ENCODE results near the gene SIPA1L2. TPM values are rescaled to one million over a fixed set of nuclear protein-coding genes. Genes with fewer than 3 reads are reported as not detected.

SIPA1L2 gene
- total and polyA plus RNA-seq, 2 donors (not counting 1 experiment from before 2014, with no cell fraction given), result 0.39 to 2.0 TPM

- Histone ChIP-seq H4K20me1 (ENCODE audit: control insufficient read depth, extremely low read depth, insufficient read depth, low read length) (no peaks in the 10 kb centered on the region), H3K4me1 (ENCODE audit: control insufficient read depth, extremely low read depth, insufficient read depth, low read length) (no peaks in the 10 kb centered on the region), H3K9me3 (ENCODE audit: control insufficient read depth, insufficient read depth, low read depth, low read length) (no peaks in the 10 kb centered on the region), H3K4me2 (ENCODE audit: extremely low read depth, insufficient read depth, low read length) (no peak overlapping the region), H3K4me3 (replicated peaks in 1 of 4; ENCODE audit: control extremely low read depth in 1 of 4, insufficient read depth in 1 of 4, low read depth in 3 of 4, low read length in 4 of 4) (no peak overlapping the region), H3K9ac (ENCODE audit: insufficient read depth, low read length) (no peak overlapping the region), H3K27me3 (ENCODE audit: control insufficient read depth, insufficient read depth, low read length) (no peaks in the 10 kb centered on the region), H3K36me3 (ENCODE audit: control insufficient read depth, insufficient read depth, low read length) (no peaks in the 10 kb centered on the region), H3K79me2 (ENCODE audit: control insufficient read depth, insufficient read depth, low read length) (no peaks in the 10 kb centered on the region), H3K27ac (ENCODE audit: insufficient read depth, low read length) (no peak overlapping the region), H2AFZ (ENCODE audit: low read length) (no peak overlapping the region)
- no peak for DNase-seq (ENCODE audit: low read depth in 2 of 2)
- TF ChIP-seq CTCF (conservative IDR thresholded peaks at IDR 0.05 in 1 of 2, IDR thresholded peaks at IDR 0.05 in 1 of 2; ENCODE audit: low read depth in 1 of 2, low read length in 2 of 2) (no peak), EZH2 (IDR thresholded peaks at IDR 0.05; ENCODE audit: low read length, missing control alignments) (no peak)
These were observed 28.5 kb upstream of the SIPA1L2 start for GRCh38 chr1:232658386-232658785.

GRCh38 chr1:232657426-232658005, 27.6 kb upstream of the SIPA1L2 start:
- no peaks in the 10 kb centered on the region for H3K9me3 ChIP-seq (ENCODE audit: control insufficient read depth, insufficient read depth, low read depth, low read length)
- H3K4me3 ChIP-seq (replicated peaks in 1 of 4; ENCODE audit: control extremely low read depth in 1 of 4, insufficient read depth in 1 of 4, low read depth in 3 of 4, low read length in 4 of 4), result no peak overlapping the region
- no peak overlapping the region for H2AFZ ChIP-seq (ENCODE audit: low read length)
- no peak overlapping the region for H3K9ac ChIP-seq (ENCODE audit: insufficient read depth, low read length)
- DNase-seq (ENCODE audit: low read depth in 2 of 2), result no peak
- no peak overlapping the region for H3K27ac ChIP-seq (ENCODE audit: insufficient read depth, low read length)
- H3K4me1 ChIP-seq (ENCODE audit: control insufficient read depth, extremely low read depth, insufficient read depth, low read length), result no peaks in the 10 kb centered on the region
- TF ChIP-seq CTCF (conservative IDR thresholded peaks at IDR 0.05 in 1 of 2, IDR thresholded peaks at IDR 0.05 in 1 of 2; ENCODE audit: low read depth in 1 of 2, low read length in 2 of 2) (no peak), EZH2 (IDR thresholded peaks at IDR 0.05; ENCODE audit: low read length, missing control alignments) (no peak)
- H3K36me3 ChIP-seq (ENCODE audit: control insufficient read depth, insufficient read depth, low read length), result no peaks in the 10 kb centered on the region
- no peaks in the 10 kb centered on the region for H4K20me1 ChIP-seq (ENCODE audit: control insufficient read depth, extremely low read depth, insufficient read depth, low read length)
- no peaks in the 10 kb centered on the region for H3K79me2 ChIP-seq (ENCODE audit: control insufficient read depth, insufficient read depth, low read length)
- no peaks in the 10 kb centered on the region for H3K27me3 ChIP-seq (ENCODE audit: control insufficient read depth, insufficient read depth, low read length)
- no peak overlapping the region for H3K4me2 ChIP-seq (ENCODE audit: extremely low read depth, insufficient read depth, low read length)

- Histone ChIP-seq H3K4me2 (ENCODE audit: extremely low read depth, insufficient read depth, low read length) (no peak overlapping the region), H3K4me3 (replicated peaks in 1 of 4; ENCODE audit: control extremely low read depth in 1 of 4, insufficient read depth in 1 of 4, low read depth in 3 of 4, low read length in 4 of 4) (no peak overlapping the region), H3K9ac (ENCODE audit: insufficient read depth, low read length) (no peak overlapping the region), H3K36me3 (ENCODE audit: control insufficient read depth, insufficient read depth, low read length) (no peaks in the 10 kb centered on the region), H3K4me1 (ENCODE audit: control insufficient read depth, extremely low read depth, insufficient read depth, low read length) (no peaks in the 10 kb centered on the region), H3K79me2 (ENCODE audit: control insufficient read depth, insufficient read depth, low read length) (no peaks in the 10 kb centered on the region), H3K27me3 (ENCODE audit: control insufficient read depth, insufficient read depth, low read length) (no peaks in the 10 kb centered on the region), H4K20me1 (ENCODE audit: control insufficient read depth, extremely low read depth, insufficient read depth, low read length) (no peaks in the 10 kb centered on the region), H2AFZ (ENCODE audit: low read length) (no peak overlapping the region), H3K27ac (ENCODE audit: insufficient read depth, low read length) (no peak overlapping the region), H3K9me3 (ENCODE audit: control insufficient read depth, insufficient read depth, low read depth, low read length) (no peaks in the 10 kb centered on the region)
- no peak for DNase-seq (ENCODE audit: low read depth in 2 of 2)
- no peak for TF ChIP-seq EZH2 (IDR thresholded peaks at IDR 0.05; ENCODE audit: low read length, missing control alignments)
- TF ChIP-seq CTCF (conservative IDR thresholded peaks at IDR 0.05 in 1 of 2, IDR thresholded peaks at IDR 0.05 in 1 of 2; ENCODE audit: low read depth in 1 of 2, low read length in 2 of 2), result no peak
These were observed 25.8 kb upstream of the SIPA1L2 start for GRCh38 chr1:232655746-232656085.
